MM.1S (cell line): Measurements from ENCODE around the gene BPIFB3.

Experiments used
- EZH2 ChIP-seq: fragments of 300-600 bp; sonication (generic); optimal IDR thresholded peaks from 2 replicates; pipeline ENCODE3; 2017; ENCODE audit warnings: low read depth, mild to moderate bottlenecking, antibody characterized with exemption, low read length, mixed read lengths
- EZH2phosphoT487 ChIP-seq: fragments of 300-600 bp; sonication (generic); IDR thresholded peaks from 2 replicates; pipeline ENCODE4 v1.6.1; 2018; ENCODE audit warnings: antibody characterized with exemption, low read length
- TF ChIP-seq, protein P1 (sequence below): fragments of 300-600 bp; sonication (generic); IDR thresholded peaks from 2 replicates; pipeline ENCODE4 v1.5.1; 2016; ENCODE audit warnings: antibody characterized with exemption, low read length, mixed read lengths

GRCh38 chr20:33104336-33104735 is 50.6 kb downstream of the BPIFB3 start:
- TF ChIP-seq, protein P1, sequence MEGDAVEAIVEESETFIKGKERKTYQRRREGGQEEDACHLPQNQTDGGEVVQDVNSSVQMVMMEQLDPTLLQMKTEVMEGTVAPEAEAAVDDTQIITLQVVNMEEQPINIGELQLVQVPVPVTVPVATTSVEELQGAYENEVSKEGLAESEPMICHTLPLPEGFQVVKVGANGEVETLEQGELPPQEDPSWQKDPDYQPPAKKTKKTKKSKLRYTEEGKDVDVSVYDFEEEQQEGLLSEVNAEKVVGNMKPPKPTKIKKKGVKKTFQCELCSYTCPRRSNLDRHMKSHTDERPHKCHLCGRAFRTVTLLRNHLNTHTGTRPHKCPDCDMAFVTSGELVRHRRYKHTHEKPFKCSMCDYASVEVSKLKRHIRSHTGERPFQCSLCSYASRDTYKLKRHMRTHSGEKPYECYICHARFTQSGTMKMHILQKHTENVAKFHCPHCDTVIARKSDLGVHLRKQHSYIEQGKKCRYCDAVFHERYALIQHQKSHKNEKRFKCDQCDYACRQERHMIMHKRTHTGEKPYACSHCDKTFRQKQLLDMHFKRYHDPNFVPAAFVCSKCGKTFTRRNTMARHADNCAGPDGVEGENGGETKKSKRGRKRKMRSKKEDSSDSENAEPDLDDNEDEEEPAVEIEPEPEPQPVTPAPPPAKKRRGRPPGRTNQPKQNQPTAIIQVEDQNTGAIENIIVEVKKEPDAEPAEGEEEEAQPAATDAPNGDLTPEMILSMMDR = no peak
- no peak for TF ChIP-seq EZH2phosphoT487
- no peak for TF ChIP-seq EZH2
